ENCODE results near the gene SRGN.

DNA sequence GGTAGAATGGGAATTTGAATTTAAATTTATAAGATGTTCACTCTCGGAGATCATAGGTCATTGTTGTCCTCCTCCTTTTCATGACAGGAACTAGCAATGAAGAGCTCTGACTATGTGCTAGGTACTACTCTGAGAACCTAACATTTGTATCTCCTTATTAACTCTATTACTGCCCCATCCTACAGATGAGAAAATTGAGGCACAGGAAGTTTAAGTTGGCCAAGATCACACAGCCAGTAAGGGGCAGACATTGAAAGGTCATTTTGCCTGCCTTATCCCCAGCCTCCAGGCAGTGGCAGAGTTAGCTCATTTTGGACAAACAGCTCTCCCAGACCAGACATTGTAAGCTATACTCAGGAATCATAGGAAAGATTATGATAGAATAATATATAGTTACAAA is 6.0 kb downstream of the SRGN start:
- no peak for TF ChIP-seq RAD21 (conservative IDR thresholded peaks at IDR 0.05)
- no peak for TF ChIP-seq POLR2AphosphoS5 (IDR thresholded peaks at IDR 0.05)
- TF ChIP-seq, protein P1, sequence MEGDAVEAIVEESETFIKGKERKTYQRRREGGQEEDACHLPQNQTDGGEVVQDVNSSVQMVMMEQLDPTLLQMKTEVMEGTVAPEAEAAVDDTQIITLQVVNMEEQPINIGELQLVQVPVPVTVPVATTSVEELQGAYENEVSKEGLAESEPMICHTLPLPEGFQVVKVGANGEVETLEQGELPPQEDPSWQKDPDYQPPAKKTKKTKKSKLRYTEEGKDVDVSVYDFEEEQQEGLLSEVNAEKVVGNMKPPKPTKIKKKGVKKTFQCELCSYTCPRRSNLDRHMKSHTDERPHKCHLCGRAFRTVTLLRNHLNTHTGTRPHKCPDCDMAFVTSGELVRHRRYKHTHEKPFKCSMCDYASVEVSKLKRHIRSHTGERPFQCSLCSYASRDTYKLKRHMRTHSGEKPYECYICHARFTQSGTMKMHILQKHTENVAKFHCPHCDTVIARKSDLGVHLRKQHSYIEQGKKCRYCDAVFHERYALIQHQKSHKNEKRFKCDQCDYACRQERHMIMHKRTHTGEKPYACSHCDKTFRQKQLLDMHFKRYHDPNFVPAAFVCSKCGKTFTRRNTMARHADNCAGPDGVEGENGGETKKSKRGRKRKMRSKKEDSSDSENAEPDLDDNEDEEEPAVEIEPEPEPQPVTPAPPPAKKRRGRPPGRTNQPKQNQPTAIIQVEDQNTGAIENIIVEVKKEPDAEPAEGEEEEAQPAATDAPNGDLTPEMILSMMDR (IDR thresholded peaks at IDR 0.05; ENCODE audit: poor library complexity, severe bottlenecking) = no peak
- no peak for TF ChIP-seq MXI1 (conservative IDR thresholded peaks at IDR 0.05; ENCODE audit: poor library complexity, severe bottlenecking)
- no peak for TF ChIP-seq REST (IDR thresholded peaks at IDR 0.05; ENCODE audit: borderline replicate concordance)
- TF ChIP-seq TAF1 (IDR thresholded peaks at IDR 0.05; ENCODE audit: low read depth) = no peak
- no peak for TF ChIP-seq EP300 (conservative IDR thresholded peaks at IDR 0.05; ENCODE audit: poor library complexity, severe bottlenecking)

All from neural cell (in vitro differentiated cells).